B cell (primary cell): Measurements from ENCODE around the gene MYCBP2.

ENCODE experiments used
- EZH2 ChIP-seq: IDR thresholded peaks from 2 replicates; pipeline ENCODE4 v1.6.1; 2012; ENCODE audit warnings: borderline replicate concordance, low read depth, mild to moderate bottlenecking, moderate library complexity, low read length; ENCODE audit not compliant: insufficient read depth, poor library complexity, severe bottlenecking
- TF ChIP-seq, protein P1 (sequence below): fragments of 200-600 bp; IDR thresholded peaks from one replicate; pipeline ENCODE4 v1.8.0; 2022; ENCODE audit warnings: antibody characterized with exemption, mild to moderate bottlenecking

DNA sequence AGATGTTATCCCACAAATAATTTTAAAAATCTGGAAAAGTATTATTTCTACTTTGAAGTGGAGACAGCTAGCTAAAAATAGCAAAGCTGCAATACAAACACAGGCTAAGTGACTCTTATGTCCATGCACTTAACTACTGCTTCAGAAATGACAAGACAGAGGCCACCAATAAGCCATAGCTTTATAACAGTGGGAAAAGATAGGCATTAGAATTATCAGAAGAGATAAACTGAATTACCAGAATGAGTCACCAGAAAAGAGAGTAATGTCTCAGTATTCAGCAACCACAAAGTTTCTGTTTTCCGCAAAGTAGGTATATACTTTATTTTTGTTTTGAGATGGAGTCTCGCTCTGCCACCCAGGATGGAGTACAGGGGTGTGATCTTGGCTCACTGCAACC, 317.9 kb downstream of the MYCBP2 start:
- TF ChIP-seq, protein P1, sequence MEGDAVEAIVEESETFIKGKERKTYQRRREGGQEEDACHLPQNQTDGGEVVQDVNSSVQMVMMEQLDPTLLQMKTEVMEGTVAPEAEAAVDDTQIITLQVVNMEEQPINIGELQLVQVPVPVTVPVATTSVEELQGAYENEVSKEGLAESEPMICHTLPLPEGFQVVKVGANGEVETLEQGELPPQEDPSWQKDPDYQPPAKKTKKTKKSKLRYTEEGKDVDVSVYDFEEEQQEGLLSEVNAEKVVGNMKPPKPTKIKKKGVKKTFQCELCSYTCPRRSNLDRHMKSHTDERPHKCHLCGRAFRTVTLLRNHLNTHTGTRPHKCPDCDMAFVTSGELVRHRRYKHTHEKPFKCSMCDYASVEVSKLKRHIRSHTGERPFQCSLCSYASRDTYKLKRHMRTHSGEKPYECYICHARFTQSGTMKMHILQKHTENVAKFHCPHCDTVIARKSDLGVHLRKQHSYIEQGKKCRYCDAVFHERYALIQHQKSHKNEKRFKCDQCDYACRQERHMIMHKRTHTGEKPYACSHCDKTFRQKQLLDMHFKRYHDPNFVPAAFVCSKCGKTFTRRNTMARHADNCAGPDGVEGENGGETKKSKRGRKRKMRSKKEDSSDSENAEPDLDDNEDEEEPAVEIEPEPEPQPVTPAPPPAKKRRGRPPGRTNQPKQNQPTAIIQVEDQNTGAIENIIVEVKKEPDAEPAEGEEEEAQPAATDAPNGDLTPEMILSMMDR: no peak
- no peak for TF ChIP-seq EZH2
